ENCODE data around the gene NOPCHAP1.
"Not testable (repeated sequence)": the region's sequence is repeated elsewhere in the genome, so short reads cannot be mapped to it uniquely, and the experiment has no call there.

The NOPCHAP1 gene

DNA sequence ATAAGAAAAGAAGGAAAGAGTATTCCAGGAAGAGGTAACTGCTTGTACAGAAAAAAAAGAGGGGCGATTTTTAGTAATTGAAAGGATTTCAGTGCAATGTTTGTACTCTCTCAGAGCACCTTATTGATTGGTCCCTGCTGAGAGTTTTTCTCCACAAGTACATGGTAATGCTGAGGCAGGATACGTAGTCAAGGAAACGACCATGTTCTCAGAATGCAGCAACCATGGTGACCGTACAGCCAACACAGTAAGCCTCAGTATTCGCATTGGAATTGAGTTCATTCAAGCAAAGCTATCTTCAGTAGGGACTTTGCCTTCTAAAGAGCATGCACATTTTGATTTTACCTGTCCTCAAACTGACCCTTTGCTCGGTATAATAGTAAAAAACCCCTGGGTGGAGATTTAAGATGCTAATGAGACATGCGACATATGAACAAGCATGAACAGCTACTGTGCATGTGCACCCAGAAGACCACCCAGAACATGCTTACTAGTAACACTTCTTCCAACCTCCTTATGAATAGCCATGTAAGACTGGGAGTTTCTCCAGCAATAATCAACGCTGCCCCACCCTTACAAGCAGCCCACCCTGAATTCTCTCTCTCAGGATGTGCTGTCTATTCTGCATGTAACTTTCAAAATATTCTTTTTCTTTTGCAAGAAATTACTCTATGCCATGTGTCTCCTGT is 21.8 kb upstream of the NOPCHAP1 start:
- DNase-seq (ENCODE audit: low read depth in 2 of 3, low spot score in 1 of 3), result no peak

DNA sequence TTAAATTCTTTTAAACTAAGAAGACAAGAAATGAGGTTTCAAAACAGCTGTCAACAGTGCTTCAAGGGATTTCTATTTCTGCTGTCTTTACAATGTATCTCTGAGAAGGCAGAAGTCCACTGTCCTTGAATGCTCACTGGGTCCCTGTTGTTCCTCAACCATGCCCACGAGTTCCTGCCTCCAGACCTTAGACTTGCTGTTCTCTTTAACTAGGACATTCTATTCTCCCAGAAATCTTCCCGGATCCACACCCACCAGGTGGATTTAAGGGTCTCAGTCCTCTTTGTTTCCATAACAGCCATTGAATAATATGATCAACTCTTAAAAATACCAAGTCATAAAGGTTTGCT is 21.3 kb upstream of the NOPCHAP1 start:
- no peak for DNase-seq (ENCODE audit: low read depth in 2 of 3, low spot score in 1 of 3)

DNA sequence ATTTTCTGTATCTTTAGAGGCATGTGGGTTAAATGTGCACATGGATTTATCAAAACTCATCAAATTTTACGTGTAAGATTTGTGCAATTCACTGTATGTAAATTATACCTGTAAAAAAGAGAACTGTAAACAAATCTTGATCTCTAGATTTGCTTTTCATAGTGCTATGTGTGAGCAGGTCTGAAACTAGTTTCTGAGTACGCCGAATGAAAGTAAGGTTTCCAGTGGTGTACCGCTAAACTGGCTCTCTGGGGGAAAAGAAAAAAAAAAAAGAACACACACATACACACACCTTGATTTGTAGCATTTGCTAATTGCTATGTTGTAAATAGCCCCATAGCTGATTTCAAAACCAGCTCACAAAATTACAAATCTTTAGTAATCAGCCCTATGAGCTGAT is 19.4 kb upstream of the NOPCHAP1 start:
- no peak for DNase-seq (ENCODE audit: low read depth in 2 of 3, low spot score in 1 of 3)

DNA sequence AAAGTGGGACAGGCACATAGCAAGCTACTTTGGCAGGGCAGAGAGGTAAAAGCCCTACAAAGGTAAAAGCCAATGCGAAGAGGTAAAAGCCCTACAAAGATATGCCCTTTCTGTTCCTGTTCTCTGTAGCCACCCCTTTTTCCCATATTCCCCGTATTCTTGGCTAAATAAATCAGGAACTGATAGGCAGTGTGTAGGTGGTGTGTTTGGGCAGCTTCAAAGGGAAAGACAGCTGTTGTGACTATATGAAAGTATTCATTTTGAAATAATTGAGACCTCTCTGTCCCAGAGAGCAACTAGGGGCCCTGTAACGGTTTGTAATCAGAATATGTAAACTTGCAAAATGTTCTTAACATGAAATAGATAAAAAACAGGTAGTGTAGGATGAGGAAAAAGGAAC is 16.8 kb upstream of the NOPCHAP1 start:
- no peak for DNase-seq (ENCODE audit: low read depth in 2 of 3, low spot score in 1 of 3)

DNA sequence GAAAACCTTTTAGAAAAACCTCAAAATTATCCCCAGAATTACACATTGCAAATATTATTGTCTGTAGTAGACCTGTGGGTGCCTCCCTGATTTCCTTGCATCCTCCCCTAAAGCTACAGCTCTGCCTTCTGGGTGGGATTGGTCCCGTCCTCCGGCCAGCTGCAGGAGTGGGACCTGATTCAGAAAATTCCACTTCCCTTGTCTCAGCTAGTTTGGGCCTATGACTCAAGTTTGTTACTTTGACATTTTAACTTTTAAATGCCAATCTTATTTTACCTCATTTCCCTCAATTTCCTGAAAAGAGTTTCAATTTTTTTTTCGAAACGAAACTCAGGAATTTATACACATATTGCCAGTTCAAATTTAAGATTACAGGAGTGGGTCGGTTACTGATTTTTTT is 14.8 kb upstream of the NOPCHAP1 start:
- DNase-seq (ENCODE audit: low read depth in 2 of 3, low spot score in 1 of 3), result no peak

DNA sequence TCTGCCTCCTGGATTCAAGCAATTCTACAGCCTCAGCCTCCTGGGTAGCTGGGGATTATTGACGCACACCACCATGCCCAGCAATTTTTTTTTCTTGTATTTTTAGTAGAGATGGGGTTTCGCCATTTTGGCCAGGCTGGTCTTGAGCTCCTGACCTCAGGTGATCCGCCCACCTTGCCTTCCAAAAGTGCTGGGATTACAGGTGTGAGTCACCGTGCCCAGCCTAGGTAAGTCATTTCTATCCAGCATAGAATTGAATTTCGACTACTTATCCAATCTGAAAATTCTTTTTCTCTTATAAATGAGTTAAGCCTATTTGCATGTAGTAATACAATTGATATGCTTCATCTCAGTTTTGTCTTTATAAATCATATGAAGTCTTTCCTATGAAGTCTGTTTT is 12.9 kb upstream of the NOPCHAP1 start:
- DNase-seq (ENCODE audit: low read depth in 2 of 3, low spot score in 1 of 3), result no peak

DNA sequence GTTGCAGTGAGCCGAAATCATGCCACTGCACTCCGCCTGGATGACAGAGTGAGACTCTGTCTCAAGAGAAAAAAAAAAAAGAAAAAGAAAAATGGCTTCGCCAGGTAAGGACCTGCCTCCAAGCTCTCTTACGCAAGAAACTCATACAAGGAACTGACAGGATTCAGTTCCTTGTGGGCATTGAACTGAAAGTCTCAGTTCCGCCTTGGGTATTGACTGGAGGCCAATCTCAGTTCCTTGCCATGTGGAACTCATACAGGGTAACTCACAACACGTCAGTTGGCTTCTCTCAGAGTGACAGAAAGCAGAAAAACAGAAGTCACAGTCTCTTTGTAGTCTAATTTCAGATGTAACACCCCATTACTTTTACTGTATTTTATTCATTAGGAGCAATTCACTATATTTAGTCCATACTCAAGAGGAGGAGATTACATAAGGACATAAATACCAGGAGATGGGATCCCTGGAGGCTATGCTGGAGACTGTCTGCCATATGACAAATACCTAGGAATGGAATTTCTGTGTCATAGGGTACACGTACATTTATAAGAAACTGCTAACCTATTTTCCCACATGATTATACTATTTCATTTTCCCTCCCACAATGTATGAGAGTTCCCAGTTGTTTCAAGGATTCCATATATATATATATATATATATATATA is 11.4 kb upstream of the NOPCHAP1 start:
- no peak for DNase-seq (ENCODE audit: low read depth in 2 of 3, low spot score in 1 of 3)

DNA sequence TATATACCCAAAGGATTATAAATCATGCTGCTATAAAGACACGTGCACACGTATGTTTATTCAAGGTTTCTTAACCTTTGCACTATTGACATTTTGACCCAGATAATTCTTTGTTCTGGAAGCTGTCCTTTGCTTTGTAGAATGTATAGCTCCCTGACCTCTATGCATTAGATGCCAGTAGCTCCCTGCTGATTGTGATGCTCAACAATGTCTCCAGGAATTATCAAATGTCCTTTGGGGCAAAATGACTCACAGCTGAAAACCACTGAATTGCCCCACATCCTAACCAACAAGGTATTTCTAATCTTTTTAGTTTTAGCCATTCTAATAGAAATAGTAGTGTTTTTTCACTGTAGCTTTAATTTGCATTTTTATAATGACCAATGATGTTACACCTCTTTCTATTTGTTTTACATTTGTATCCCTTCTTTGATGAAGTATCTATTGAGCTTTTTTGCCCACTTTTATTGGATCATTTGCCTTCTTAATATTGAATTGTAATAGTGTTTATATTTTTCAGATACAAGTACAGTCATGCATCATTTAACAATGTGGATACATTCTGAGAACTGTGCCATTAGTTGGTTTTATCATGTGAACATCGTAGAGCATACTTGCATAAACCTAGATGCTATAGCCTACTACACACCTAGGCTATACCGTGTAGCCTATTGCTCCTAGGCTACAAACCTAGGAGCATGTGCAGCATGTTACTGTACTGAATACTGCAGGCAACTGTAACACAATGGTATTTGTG is 10.4 kb upstream of the NOPCHAP1 start:
- no peak for DNase-seq (ENCODE audit: low read depth in 2 of 3, low spot score in 1 of 3)

DNA sequence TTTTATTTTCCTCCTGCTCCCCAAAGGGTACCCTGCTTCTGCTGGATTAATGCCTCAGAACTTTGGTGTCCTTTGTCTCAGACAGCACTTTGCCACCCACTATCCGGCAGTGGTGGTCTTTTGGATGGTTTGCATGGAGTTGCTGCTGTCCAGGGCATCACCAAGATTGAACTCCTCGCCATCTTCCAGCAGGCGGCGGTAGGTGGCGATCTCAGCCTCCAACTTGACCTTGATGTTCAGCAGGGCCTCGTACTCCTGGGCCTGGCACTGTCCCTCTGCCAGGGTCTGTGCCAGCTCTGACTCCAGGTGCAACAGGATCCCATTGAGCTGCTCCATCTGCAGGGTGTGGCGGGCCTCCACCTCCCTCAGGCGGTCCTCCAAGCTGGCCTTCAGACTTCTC is 9.4 kb upstream of the NOPCHAP1 start:
- DNase-seq (ENCODE audit: low read depth in 2 of 3, low spot score in 1 of 3), result no peak

DNA sequence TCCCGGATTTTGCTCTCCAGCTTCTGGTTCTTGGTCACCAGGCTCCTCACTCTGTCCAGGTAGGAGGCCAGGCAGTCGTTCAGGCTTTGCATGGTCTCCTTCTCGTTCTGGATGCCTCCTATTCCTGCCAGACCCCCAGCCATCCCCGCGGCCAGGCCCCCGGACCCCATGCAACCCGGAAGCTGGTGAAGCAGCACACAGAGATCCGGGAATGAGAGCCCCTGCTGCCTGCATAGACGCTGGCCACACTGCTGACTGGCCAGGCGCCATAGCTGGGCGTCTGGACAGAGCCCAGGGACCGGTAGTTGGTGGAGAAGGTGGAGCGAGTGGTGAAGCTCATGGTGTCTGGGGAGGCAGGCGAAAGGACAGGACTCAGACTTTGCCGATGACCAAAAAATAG is 8.4 kb upstream of the NOPCHAP1 start:
- not testable (repeated sequence) for DNase-seq (ENCODE audit: low read depth in 2 of 3, low spot score in 1 of 3)

DNA sequence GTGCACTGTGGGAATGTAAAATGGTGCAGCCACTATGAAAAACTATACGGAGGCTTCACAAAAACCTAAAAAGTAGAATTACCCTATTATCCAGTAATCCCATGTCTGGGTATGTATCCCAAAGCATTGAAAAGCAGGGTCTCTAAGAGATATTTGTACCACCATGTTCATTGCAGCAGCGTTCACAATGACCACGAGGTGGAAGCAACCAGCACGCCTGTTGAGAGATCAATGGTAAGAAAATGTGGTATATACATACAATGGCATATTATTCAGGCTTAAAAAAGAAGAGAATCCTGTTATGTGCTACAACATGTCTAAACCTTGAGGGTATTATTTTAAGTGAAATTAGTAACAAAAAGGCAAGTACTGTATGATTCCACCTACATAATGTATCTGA is 910 bp upstream of the NOPCHAP1 start:
- DNase-seq (ENCODE audit: low read depth in 2 of 3, low spot score in 1 of 3), result no peak

DNA sequence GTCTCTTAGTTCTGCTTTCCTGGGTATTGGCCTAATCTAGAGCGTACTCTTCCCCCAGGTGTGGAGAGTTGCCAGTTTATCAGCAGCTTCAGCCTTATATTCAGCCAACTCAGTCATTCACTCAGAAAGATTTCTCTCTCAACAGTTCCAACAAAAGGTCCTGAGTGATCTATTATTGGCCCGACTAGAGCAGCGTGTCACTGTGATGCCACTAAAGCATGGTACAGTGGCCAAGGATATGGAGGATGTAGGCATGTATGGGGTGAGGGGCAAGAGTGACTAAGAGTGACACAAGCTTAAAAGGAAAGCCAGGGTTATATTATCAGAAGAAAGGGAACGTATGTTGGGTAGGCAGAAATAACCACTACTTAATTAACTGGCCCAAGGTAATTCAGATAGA is 4.8 kb downstream of the NOPCHAP1 start:
- no peak for DNase-seq (ENCODE audit: low read depth in 2 of 3, low spot score in 1 of 3)

DNA sequence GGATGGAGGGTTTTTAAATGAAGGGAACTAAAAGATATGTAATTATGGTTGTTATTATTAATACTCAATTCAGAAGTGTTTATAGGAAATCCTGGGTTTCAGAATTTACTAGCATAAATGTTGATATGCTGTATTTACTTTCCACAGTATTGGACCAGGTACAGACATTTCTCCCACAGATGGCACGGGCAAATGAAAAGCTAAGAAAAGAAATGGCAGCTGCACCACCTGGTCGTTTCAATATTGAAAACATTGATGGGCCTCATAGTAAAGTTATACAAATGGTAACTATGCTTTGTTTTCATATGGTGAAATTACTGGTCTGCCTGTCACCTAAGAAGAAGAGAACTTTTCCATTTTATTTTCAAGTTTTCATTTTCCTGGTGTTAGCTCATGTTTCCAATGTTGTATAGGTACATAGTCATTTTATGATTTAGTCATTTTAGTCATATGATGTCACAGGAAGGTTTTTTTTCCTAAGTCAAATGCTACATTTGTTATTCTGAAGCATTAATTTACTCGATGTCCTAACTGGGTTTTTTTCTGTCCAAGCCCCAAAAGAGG is 5.5 kb downstream of the NOPCHAP1 start:
- no peak for DNase-seq (ENCODE audit: low read depth in 2 of 3, low spot score in 1 of 3)

DNA sequence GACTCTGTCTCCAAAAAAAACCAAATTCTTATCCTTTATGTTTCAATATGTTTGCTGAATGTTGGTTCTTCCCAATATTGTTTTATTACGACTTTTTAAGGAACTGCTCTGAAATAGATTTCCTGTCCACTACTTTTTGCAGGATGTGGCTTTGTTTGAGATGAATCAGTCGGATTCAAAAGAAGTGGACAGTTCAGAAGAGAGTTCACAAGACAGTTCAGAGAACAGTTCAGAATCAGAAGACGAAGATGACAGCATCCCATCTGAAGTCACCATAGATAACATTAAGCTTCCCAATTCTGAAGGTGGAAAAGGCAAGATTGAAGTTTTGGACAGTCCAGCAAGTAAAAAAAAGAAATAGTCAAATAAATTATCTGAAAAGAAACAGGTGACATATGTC is 8.2 kb downstream of the NOPCHAP1 start:
- no peak for DNase-seq (ENCODE audit: low read depth in 2 of 3, low spot score in 1 of 3)

DNA sequence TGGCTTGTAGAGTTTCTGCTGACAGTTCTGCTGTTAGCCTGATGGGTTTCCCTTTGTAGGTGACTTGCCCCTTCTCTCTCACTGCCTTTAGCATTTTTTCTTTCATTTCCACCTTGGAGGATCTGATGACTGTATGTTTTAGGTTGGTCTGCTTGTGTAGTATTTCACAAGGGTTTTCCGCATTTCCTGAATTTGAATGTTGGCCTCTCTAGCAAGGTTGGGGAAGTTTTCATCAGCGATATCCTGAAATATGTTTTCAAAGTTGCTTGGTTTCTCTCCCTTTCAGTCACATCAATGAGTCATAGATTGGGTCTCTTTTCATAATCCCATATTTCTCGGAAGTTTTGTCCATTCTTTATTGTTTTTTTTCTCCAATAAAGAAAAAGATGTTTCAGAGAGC is 11.4 kb downstream of the NOPCHAP1 start:
- no peak for DNase-seq (ENCODE audit: low read depth in 2 of 3, low spot score in 1 of 3)

DNA sequence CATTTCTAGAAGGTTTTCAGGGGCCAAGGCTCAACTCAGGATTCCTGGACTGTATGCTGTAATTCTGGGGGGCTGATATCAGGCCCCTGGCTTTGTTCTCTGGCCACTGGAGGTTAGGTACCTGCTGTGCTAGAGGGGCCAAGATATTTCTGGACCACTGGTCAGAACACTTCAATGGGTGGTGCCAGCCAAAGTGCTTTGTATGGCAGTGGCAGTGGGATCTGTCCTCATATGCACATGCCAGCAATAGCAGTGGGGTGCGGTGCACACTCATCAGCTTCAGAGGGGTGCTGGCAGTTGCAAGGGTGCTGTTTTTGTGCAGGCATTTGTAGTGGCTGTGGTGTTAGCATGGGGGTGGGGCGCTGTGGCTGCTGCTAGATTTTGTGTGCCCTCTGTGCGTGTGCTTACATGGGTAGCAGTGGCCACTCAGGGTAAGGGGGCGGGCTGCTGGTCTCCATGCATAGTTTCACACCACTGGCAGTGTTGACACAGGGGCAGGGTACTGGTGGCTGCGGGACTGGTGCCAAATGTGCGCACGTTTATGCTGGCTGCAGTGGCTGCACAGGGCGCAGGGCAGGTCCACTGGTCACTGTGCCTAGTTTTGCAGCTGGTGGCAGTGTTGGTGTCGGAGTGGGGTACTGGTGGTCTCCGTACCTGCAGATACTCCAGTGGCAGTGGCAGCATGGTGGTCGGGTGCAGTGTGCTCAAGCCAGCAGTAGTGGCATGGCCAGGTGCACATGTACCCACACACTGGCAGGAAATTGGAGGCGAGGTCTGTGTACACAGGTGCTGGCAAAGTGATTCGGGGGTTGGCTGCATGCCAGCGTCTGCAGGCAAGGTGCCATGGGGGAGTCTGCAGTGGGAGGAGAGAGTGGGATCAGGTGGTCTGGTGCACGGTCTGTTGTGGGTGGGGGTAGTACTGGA is 12.6 kb downstream of the NOPCHAP1 start:
- no peak for DNase-seq (ENCODE audit: low read depth in 2 of 3, low spot score in 1 of 3)

DNA sequence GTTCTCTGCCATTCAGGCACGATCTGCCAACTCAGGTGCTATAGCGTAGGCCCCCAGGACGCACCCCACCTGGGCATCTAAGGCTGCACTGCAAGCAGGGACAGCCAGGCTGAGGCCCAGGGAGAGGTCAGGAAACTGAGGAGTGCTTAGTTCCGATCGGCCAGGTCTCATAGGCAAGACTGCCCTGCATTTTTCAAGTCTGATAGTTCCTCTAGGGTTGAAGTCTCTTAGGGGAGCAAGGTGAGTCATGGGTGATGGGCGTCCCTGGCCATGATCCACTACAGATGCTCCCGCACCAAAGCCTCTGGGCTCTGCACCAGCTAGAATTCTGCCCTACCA is 13.2 kb downstream of the NOPCHAP1 start:
- no peak for DNase-seq (ENCODE audit: low read depth in 2 of 3, low spot score in 1 of 3)

DNA sequence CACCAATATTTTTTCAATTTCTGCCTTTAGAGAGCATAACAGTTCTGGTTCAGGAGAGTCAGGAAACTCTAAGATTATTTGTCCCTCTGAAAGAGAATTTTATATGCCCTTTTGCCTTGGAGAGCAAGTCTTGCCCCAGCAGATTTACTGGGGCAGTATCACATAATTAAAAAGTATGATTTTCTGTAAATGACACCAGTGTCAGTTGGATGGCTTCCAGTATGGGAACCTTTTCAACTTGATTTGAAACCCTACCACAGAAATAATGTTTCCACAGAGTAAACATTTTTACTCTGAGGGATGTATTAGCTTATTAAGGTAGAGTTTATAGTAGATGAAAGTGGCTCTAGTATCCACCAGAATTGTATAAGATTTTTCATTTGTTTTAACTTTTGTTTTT is 15.4 kb downstream of the NOPCHAP1 start:
- DNase-seq (ENCODE audit: low read depth in 2 of 3, low spot score in 1 of 3), result no peak

DNA sequence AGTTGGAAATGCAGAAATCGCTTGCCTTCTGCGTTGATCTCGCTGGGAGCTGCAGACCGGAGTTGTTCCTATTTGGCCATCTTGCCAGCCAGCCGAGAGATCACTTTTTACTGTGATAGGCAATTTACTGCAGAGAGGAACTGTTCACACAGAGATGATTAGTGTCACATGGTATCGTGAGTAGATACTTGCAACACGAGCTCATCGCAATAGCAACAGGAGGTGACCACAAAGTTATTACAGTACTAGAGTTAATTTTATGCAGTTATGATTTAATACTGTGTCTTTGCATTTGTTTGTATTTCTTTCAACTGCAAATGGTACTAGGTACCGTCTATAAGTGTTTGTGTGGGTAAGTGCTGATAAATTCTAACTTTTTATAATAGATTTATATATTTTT is 27.8 kb downstream of the NOPCHAP1 start:
- no peak for DNase-seq (ENCODE audit: low read depth in 2 of 3, low spot score in 1 of 3)

DNA sequence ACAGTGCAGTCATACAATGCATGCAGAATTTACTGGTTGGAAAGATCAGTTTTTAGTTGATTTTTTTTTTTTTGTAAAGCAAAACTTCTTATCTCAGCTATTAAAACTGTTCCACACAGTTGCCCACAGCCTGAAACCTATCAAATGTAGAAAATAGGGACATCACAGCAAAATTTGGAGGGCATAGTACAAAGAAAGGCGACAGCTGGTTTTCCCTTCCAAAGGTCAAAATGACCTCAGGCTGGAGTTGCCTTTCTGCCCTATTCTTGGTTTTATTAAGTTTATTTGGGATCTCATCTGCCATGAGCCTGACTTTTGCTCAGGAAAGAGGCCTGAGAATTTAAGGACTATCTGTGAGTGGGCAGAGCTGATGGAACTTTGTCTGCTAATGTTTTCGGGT is 28.5 kb downstream of the NOPCHAP1 start:
- DNase-seq (ENCODE audit: low read depth in 2 of 3, low spot score in 1 of 3), result no peak

DNA sequence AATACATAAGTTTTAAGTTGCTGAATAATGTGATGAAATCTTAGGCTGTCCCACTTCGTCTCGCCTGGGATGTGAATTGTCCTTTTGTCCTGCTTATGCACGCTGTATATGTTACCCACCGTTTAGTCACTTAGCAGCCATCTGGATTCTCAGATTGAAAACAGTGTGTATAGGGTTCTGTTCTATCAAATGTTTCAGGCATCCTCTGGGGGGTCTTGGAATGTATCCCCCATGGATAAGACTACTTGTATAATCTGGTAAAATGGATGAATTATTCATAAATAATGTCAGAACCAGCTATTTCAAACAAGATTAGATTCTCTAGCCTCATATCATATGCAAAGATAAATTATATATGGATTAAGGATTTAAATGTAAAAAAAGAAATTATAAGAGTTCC is 29.4 kb downstream of the NOPCHAP1 start:
- no peak for DNase-seq (ENCODE audit: low read depth in 2 of 3, low spot score in 1 of 3)

All from stimulated activated CD4-positive, alpha-beta T cell treated with anti-CD3 and anti-CD28 coated beads, Interleukin-12 subunit alpha, Interleukin-12 subunit beta, amount 100 ng/mL, for 48 hours (primary cell).